HG02938 (cell line): ENCODE results near the gene ACTG1.
"Not testable (repeated sequence)": the region's sequence is repeated elsewhere in the genome, so short reads cannot be mapped to it uniquely, and the experiment has no call there.

Experiments used
- ATAC-seq: cut with Tn5 transposase; IDR thresholded peaks from one replicate; pipeline ENCODE4 v1.9.1; 2021; ENCODE audit warnings: mild to moderate bottlenecking, moderate library complexity; ENCODE audit not compliant: unreplicated experiment

ACTG1 gene

GRCh38 chr17:81533339-81534141, 20.9 kb upstream of the ACTG1 start:
- ATAC-seq, result no peak

- no peak for ATAC-seq
Observed at GRCh38 chr17:81532490-81533287, 20.1 kb upstream of the ACTG1 start.

GRCh38 chr17:81531998-81532404, 19.4 kb upstream of the ACTG1 start:
- not testable (repeated sequence) for ATAC-seq

- ATAC-seq, result not testable (repeated sequence)
Observed at GRCh38 chr17:81531013-81531412, 18.4 kb upstream of the ACTG1 start.

DNA sequence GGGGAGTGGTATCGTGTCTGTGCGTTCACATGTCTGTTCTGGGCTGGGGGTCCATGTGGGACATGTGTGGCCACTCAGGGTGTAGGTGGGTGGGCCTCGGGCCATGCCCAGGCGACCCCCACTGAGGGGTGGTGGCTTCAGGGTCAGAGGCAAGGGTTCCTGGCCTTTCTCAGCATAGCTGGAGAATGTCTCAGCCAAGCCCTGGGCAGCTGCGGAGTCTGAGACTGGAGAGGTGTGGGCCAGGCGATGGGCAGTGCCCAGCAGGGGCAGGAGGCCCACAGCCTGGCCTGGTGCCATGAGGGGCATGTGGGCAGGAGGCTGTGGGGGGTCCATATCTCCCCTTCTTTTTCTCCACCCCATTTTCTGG, 16.8 kb upstream of the ACTG1 start:
- ATAC-seq, result no peak

GRCh38 chr17:81528651-81529436, 16.2 kb upstream of the ACTG1 start:
- ATAC-seq, result no peak

DNA sequence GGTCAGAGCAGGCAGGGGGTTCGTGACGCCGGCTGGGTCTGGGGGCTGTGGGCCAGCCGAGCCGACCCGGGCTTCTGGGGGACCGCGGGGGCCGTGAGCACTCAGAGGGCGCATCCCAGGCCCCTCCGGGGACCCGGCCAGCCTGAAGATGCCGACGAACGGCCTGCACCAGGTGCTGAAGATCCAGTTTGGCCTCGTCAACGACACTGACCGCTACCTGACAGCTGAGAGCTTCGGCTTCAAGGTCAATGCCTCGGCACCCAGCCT, 15.7 kb upstream of the ACTG1 start:
- no peak for ATAC-seq

- ATAC-seq, result no peak
Observed at GRCh38 chr17:81527591-81528383, 15.2 kb upstream of the ACTG1 start, which contains the start of gene FSCN2. TSS of gene FSCN2 (plus strand) at chr17:81528377. CDS start at chr17:81528532, 155 bp downstream.

DNA sequence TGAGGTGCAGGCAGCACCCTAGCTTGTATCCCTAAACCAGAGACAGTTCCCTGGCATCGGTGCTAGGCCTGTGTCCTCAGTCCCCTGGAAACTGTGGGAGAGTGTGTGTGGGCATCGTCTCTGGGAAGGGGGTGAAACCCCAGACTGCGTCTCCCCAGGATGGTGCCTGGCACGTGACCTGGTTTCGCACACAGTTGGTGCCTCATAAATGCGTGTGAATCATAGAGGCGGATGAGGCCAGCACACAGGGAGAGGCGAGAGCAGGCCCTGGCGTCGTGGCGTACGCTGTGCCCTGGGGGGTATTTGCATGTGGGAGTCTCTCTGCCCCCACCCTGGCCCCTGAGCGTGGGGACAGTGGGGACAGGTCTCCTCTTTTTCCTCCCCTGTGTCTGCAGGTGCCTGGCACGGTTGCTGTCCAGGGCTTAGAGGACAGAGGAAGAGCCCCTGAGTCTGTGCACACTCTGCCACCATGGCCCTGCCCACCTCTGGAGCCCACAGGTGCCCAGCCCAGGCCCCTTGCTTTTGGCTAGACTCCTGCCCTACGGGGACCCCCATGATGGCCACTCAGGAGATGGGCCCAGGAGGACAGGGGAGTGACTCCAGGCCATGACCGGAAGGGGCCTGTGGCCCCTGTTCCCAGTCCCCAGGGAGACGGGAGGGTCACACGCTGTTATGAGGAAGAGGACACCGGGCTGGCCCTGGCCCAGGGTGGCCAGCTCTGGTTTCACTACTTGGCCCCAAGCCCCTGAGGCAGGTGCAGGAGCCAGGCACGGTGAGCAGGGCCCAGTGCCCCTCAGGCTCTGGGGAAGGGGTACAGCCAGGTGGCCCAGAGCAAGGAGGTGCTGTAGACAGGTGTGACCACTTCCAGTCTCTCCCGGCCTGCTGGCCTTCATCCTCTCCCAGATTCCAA, 14.3 kb upstream of the ACTG1 start:
- no peak for ATAC-seq

DNA sequence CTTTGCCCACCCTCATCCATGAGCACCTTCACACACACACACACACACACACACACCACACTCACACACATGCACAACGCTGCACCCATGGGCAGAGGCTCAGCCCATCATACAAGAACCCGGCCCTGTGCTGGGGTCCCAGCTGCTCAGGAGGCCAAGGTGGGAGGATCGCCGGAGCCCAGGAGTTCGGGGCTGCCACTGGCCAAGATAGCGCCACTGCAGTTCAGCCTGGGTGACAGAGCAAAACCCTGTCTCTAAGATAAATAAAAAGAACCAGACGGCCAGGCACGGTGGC, 12.2 kb upstream of the ACTG1 start:
- ATAC-seq, result no peak

- no peak for ATAC-seq
Observed at GRCh38 chr17:81524039-81524864, 11.7 kb upstream of the ACTG1 start.

GRCh38 chr17:81523402-81524038, 10.9 kb upstream of the ACTG1 start:
- no peak for ATAC-seq

DNA sequence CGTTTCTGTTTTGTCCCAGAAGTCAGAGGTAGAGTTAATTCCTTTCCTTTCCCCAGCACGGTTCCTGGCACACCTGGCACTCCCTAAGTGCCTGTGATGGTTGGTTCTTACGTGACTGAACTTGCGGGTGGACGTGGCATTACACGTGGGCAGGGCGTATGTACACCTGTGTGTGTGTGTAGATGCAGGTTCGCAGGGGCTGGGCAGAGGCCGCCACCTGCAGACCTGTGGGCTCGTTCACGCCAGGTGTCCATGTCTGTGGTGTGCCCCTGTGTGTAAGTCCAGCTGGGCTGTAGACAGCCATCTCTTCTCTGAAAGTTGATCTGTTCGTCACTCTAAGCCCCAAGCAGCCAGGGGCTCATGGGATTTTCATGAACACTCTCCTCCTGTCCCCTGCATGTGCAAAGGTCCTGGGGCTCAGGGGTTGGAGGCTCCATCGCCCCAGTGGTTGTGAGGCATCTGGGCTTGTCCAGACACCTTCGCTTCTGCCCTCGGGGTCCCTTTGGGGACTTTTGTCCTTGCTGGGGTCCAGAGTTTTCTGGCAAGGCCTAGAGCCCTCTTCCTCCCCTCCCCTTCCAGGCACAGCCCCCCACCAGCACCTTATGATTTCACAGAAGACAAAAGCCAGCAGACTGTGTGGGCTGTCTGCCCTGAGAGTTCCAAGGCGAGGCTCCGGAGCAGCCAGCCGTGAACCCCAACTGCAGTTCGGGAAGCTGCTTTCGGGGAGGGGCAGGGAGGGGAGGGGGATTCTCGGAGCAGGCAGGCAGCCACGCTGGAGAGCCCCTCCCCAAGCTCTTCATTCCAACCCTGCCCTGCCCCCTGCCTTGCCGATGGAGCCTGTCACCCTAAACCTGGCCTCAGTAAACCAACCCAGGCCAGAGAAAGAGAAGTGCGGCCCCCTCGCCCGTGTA, 10.1 kb upstream of the ACTG1 start:
- no peak for ATAC-seq

- no peak for ATAC-seq
Observed at GRCh38 chr17:81520021-81520901, 7.7 kb upstream of the ACTG1 start.

DNA sequence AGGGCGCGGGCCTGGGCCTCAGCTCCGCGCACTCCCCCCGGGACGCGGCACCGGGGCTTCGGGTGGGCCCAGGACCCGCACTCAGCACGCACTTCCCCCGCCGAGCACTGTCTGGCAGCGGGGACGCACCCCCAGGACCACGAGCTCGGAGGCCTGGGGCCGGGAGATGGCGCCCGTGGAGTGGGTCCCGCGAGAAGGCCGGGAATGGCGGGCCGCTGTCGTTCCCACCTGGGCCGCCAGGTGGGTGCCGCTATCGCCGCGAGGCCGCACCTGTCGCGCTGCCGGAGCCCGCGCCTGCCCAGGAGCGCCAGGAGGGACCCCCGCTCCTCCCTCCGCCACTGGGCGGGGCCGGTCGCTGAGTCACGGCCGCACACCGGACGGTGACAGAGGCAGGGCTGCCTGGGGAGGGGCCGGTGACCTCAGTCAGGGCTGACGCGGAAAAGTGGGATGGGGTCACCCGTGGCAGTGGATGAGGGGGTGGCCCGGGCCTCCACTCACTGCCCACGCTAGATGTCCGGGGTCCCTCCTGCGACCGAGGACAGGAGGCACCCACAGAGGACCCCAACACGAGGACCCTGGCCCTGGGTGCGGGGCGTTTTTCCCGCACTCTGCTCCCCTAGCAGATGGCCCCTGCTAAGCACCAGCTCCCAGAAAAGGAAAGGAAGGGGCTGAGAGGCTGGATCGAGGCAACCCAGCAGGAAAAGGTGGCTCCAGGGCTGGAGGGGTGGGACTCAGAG, 6.9 kb upstream of the ACTG1 start:
- no peak for ATAC-seq

- ATAC-seq, result no peak
Observed at GRCh38 chr17:81518785-81519283, 6.2 kb upstream of the ACTG1 start.
